Measurements from ENCODE around the gene SEPTIN1.

The SEPTIN1 gene

GRCh38 chr16:30376461-30376902, 5.9 kb downstream of the SEPTIN1 start:
- no peak overlapping the region for H3K4me3 ChIP-seq (ENCODE audit: low read length in 2 of 2)
- peaks cover 16 to 18% of the 10 kb centered on the region in 2 donors for H3K4me1 ChIP-seq (ENCODE audit: control insufficient read depth in 2 of 2, insufficient read depth in 2 of 2, low read length in 2 of 2)
- no peak overlapping the region for H3K27ac ChIP-seq (ENCODE audit: low read depth in 2 of 2, low read length in 2 of 2)
- H3K9me3 ChIP-seq (ENCODE audit: control insufficient read depth in 2 of 2, low read length in 2 of 2) = no peaks in the 10 kb centered on the region
- H3K9ac ChIP-seq (ENCODE audit: low read depth in 1 of 2, low read length in 2 of 2) = no peak overlapping the region
- H3K27me3 ChIP-seq (ENCODE audit: control insufficient read depth in 2 of 2, insufficient read depth in 2 of 2, low read length in 2 of 2) = no peaks in the 10 kb centered on the region
- no peaks in the 10 kb centered on the region for H3K36me3 ChIP-seq (ENCODE audit: control insufficient read depth in 2 of 2, insufficient read depth in 2 of 2, low read length in 2 of 2)

- Histone ChIP-seq H3K36me3 (ENCODE audit: control insufficient read depth in 2 of 2, insufficient read depth in 2 of 2, low read length in 2 of 2) (no peaks in the 10 kb centered on the region), H3K27me3 (ENCODE audit: control insufficient read depth in 2 of 2, insufficient read depth in 2 of 2, low read length in 2 of 2) (no peaks in the 10 kb centered on the region), H3K4me1 (ENCODE audit: control insufficient read depth in 2 of 2, insufficient read depth in 2 of 2, low read length in 2 of 2) (peaks cover 18 to 23% of the 10 kb centered on the region in 2 donors), H3K27ac (ENCODE audit: low read depth in 2 of 2, low read length in 2 of 2) (no peak overlapping the region), H3K4me3 (ENCODE audit: low read length in 2 of 2) (no peak overlapping the region), H3K9me3 (ENCODE audit: control insufficient read depth in 2 of 2, low read length in 2 of 2) (no peaks in the 10 kb centered on the region), H3K9ac (ENCODE audit: low read depth in 1 of 2, low read length in 2 of 2) (no peak overlapping the region)
These were observed 6.5 kb downstream of the SEPTIN1 start for GRCh38 chr16:30375864-30376263.

- Histone ChIP-seq H3K27ac (ENCODE audit: low read depth in 2 of 2, low read length in 2 of 2) (no peak within 1 kb of the TSS), H3K9me3 (ENCODE audit: control insufficient read depth in 2 of 2, low read length in 2 of 2) (no peaks in the 10 kb centered on the region), H3K4me1 (ENCODE audit: control insufficient read depth in 2 of 2, insufficient read depth in 2 of 2, low read length in 2 of 2) (peaks cover 19 to 21% of the 10 kb centered on the region in 2 donors), H3K4me3 (ENCODE audit: low read length in 2 of 2) (no peak within 1 kb of the TSS), H3K36me3 (ENCODE audit: control insufficient read depth in 2 of 2, insufficient read depth in 2 of 2, low read length in 2 of 2) (no peaks in the 10 kb centered on the region), H3K27me3 (ENCODE audit: control insufficient read depth in 2 of 2, insufficient read depth in 2 of 2, low read length in 2 of 2) (no peaks in the 10 kb centered on the region), H3K9ac (ENCODE audit: low read depth in 1 of 2, low read length in 2 of 2) (no peak within 1 kb of the TSS)
These were observed 7.8 kb downstream of the SEPTIN1 start, which contains the start of gene MYL11 for GRCh38 chr16:30374538-30374937. Gene MYL11, plus strand, starts transcription at chr16:30374802. Its CDS starts 56 bp downstream, at chr16:30374858.

- no peaks in the 10 kb centered on the region for H3K36me3 ChIP-seq (ENCODE audit: control insufficient read depth in 2 of 2, insufficient read depth in 2 of 2, low read length in 2 of 2)
- H3K4me3 ChIP-seq (ENCODE audit: low read length in 2 of 2) = no peak overlapping the region
- no peaks in the 10 kb centered on the region for H3K9me3 ChIP-seq (ENCODE audit: control insufficient read depth in 2 of 2, low read length in 2 of 2)
- peaks cover 23 to 27% of the 10 kb centered on the region in 2 donors for H3K4me1 ChIP-seq (ENCODE audit: control insufficient read depth in 2 of 2, insufficient read depth in 2 of 2, low read length in 2 of 2)
- no peaks in the 10 kb centered on the region for H3K27me3 ChIP-seq (ENCODE audit: control insufficient read depth in 2 of 2, insufficient read depth in 2 of 2, low read length in 2 of 2)
- no peak overlapping the region for H3K9ac ChIP-seq (ENCODE audit: low read depth in 1 of 2, low read length in 2 of 2)
- H3K27ac ChIP-seq (ENCODE audit: low read depth in 2 of 2, low read length in 2 of 2) = no peak overlapping the region
These were observed 9.6 kb downstream of the SEPTIN1 start for GRCh38 chr16:30372725-30373124.

- peak overlapping the region in 1 of 2 donors; percentile 8 for H3K9ac ChIP-seq (ENCODE audit: low read depth in 1 of 2, low read length in 2 of 2)
- H3K4me3 ChIP-seq (ENCODE audit: low read length in 2 of 2) = no peak overlapping the region
- no peak overlapping the region for H3K27ac ChIP-seq (ENCODE audit: low read depth in 2 of 2, low read length in 2 of 2)
These were observed 10.2 kb downstream of the SEPTIN1 start for GRCh38 chr16:30372038-30372712.

GRCh38 chr16:30371248-30371816, 11.0 kb downstream of the SEPTIN1 start:
- Histone ChIP-seq H3K27me3 (ENCODE audit: control insufficient read depth in 2 of 2, insufficient read depth in 2 of 2, low read length in 2 of 2) (no peaks in the 10 kb centered on the region), H3K36me3 (ENCODE audit: control insufficient read depth in 2 of 2, insufficient read depth in 2 of 2, low read length in 2 of 2) (no peaks in the 10 kb centered on the region), H3K9ac (ENCODE audit: low read depth in 1 of 2, low read length in 2 of 2) (peak overlapping the region; percentile 72 to 73), H3K9me3 (ENCODE audit: control insufficient read depth in 2 of 2, low read length in 2 of 2) (no peaks in the 10 kb centered on the region), H3K27ac (ENCODE audit: low read depth in 2 of 2, low read length in 2 of 2) (peak overlapping the region; percentile 82 to 87), H3K4me3 (ENCODE audit: low read length in 2 of 2) (peak overlapping the region; percentile 65 to 70), H3K4me1 (ENCODE audit: control insufficient read depth in 2 of 2, insufficient read depth in 2 of 2, low read length in 2 of 2) (peaks cover 24 to 32% of the 10 kb centered on the region in 2 donors)

More at GRCh38 chr16:30372038-30372712, 10.2 kb downstream of the SEPTIN1 start:
- no peaks in the 10 kb centered on the region for H3K36me3 ChIP-seq (ENCODE audit: control insufficient read depth in 2 of 2, insufficient read depth in 2 of 2, low read length in 2 of 2)
- H3K9me3 ChIP-seq (ENCODE audit: control insufficient read depth in 2 of 2, low read length in 2 of 2) = no peaks in the 10 kb centered on the region
- peaks cover 25 to 30% of the 10 kb centered on the region in 2 donors for H3K4me1 ChIP-seq (ENCODE audit: control insufficient read depth in 2 of 2, insufficient read depth in 2 of 2, low read length in 2 of 2)
- no peaks in the 10 kb centered on the region for H3K27me3 ChIP-seq (ENCODE audit: control insufficient read depth in 2 of 2, insufficient read depth in 2 of 2, low read length in 2 of 2)

GRCh38 chr16:30370456-30371247, 11.7 kb downstream of the SEPTIN1 start, which contains the start of gene TBC1D10B:
Gene TBC1D10B, minus strand, starts transcription at chr16:30370494. Its CDS starts 311 bp downstream, at chr16:30370183.
- H3K4me1 ChIP-seq (ENCODE audit: control insufficient read depth in 2 of 2, insufficient read depth in 2 of 2, low read length in 2 of 2) = peaks cover 24 to 32% of the 10 kb centered on the region in 2 donors
- H3K9ac ChIP-seq (ENCODE audit: low read depth in 1 of 2, low read length in 2 of 2) = peak within 1 kb of the TSS; percentile 75
- no peaks in the 10 kb centered on the region for H3K9me3 ChIP-seq (ENCODE audit: control insufficient read depth in 2 of 2, low read length in 2 of 2)
- peak within 1 kb of the TSS; percentile 70 to 84 for H3K4me3 ChIP-seq (ENCODE audit: low read length in 2 of 2)
- no peaks in the 10 kb centered on the region for H3K27me3 ChIP-seq (ENCODE audit: control insufficient read depth in 2 of 2, insufficient read depth in 2 of 2, low read length in 2 of 2)
- H3K36me3 ChIP-seq (ENCODE audit: control insufficient read depth in 2 of 2, insufficient read depth in 2 of 2, low read length in 2 of 2) = peaks cover 0 to 2% of the 10 kb centered on the region in 2 donors
- peak within 1 kb of the TSS; percentile 82 to 87 for H3K27ac ChIP-seq (ENCODE audit: low read depth in 2 of 2, low read length in 2 of 2)

GRCh38 chr16:30369938-30370455, 12.4 kb downstream of the SEPTIN1 start:
- Histone ChIP-seq H3K9ac (ENCODE audit: low read depth in 1 of 2, low read length in 2 of 2) (peak overlapping the region in 1 of 2 donors; percentile 75), H3K36me3 (ENCODE audit: control insufficient read depth in 2 of 2, insufficient read depth in 2 of 2, low read length in 2 of 2) (peaks cover 6 to 8% of the 10 kb centered on the region in 2 donors)

GRCh38 chr16:30369091-30369937, 13.0 kb downstream of the SEPTIN1 start:
- Histone ChIP-seq H3K4me1 (ENCODE audit: control insufficient read depth in 2 of 2, insufficient read depth in 2 of 2, low read length in 2 of 2) (peaks cover 24 to 32% of the 10 kb centered on the region in 2 donors), H3K36me3 (ENCODE audit: control insufficient read depth in 2 of 2, insufficient read depth in 2 of 2, low read length in 2 of 2) (peaks cover 13% of the 10 kb centered on the region in 2 donors)

More at GRCh38 chr16:30369938-30370455, 12.4 kb downstream of the SEPTIN1 start:
- peak overlapping the region; percentile 19 to 67 for H3K27ac ChIP-seq (ENCODE audit: low read depth in 2 of 2, low read length in 2 of 2)
- no peaks in the 10 kb centered on the region for H3K9me3 ChIP-seq (ENCODE audit: control insufficient read depth in 2 of 2, low read length in 2 of 2)
- H3K4me3 ChIP-seq (ENCODE audit: low read length in 2 of 2) = peak overlapping the region; percentile 70 to 84
- H3K4me1 ChIP-seq (ENCODE audit: control insufficient read depth in 2 of 2, insufficient read depth in 2 of 2, low read length in 2 of 2) = peaks cover 24 to 32% of the 10 kb centered on the region in 2 donors
- no peaks in the 10 kb centered on the region for H3K27me3 ChIP-seq (ENCODE audit: control insufficient read depth in 2 of 2, insufficient read depth in 2 of 2, low read length in 2 of 2)

More at GRCh38 chr16:30369091-30369937, 13.0 kb downstream of the SEPTIN1 start:
- Histone ChIP-seq H3K4me3 (ENCODE audit: low read length in 2 of 2) (peak overlapping the region; percentile 70 to 84), H3K27ac (ENCODE audit: low read depth in 2 of 2, low read length in 2 of 2) (peak overlapping the region; percentile 19 to 67), H3K27me3 (ENCODE audit: control insufficient read depth in 2 of 2, insufficient read depth in 2 of 2, low read length in 2 of 2) (no peaks in the 10 kb centered on the region), H3K9ac (ENCODE audit: low read depth in 1 of 2, low read length in 2 of 2) (peak overlapping the region; percentile 75), H3K9me3 (ENCODE audit: control insufficient read depth in 2 of 2, low read length in 2 of 2) (no peaks in the 10 kb centered on the region)
